ENCODE results near the gene CDON. TPM values are rescaled to one million over a fixed set of nuclear protein-coding genes. Genes with fewer than 3 reads are reported as not detected.

Gene CDON
- total RNA-seq, 3 donors from 2014 or later (not counting 1 experiment from before 2014, with no cell fraction given): 0.25 to 0.38 TPM; not detected in 1

DNA sequence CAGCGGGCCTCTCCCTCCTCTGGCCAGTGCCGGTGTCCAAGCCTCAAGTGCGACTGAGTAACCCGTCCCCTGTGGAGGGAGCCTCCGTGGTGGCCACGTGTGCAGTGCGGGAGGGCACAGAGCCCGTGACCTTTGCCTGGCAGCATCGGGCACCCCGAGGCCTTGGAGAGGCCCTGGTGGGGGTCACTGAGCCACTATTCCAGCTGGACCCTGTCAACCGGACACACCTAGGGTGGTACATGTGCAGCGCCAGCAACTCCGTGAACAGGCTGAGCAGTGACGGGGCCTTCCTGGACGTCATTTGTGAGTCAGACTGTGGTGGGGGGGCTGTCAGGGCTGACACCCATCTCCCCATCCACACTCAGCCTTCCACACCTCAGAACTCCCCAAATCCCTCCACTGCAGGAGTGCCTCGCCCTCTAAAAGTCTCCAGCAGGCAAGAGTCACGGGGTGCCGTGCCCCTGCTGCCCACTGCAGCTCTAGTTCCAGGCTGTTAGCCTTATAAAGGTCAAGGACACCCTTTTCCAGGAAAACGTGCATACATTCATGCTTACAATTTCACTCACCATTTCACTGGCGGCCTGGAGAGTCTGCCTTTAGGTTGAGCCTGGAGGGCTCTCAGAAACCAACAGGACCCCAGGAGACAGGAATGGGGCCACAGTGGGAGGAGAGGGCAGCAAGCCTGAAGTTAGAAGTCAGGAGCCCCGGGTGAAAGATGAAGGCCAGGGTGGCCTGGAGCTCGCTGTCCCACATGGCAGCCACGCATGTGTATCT lies 114.2 kb downstream of the CDON start:
- TF ChIP-seq, protein P1, sequence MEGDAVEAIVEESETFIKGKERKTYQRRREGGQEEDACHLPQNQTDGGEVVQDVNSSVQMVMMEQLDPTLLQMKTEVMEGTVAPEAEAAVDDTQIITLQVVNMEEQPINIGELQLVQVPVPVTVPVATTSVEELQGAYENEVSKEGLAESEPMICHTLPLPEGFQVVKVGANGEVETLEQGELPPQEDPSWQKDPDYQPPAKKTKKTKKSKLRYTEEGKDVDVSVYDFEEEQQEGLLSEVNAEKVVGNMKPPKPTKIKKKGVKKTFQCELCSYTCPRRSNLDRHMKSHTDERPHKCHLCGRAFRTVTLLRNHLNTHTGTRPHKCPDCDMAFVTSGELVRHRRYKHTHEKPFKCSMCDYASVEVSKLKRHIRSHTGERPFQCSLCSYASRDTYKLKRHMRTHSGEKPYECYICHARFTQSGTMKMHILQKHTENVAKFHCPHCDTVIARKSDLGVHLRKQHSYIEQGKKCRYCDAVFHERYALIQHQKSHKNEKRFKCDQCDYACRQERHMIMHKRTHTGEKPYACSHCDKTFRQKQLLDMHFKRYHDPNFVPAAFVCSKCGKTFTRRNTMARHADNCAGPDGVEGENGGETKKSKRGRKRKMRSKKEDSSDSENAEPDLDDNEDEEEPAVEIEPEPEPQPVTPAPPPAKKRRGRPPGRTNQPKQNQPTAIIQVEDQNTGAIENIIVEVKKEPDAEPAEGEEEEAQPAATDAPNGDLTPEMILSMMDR (IDR thresholded peaks at IDR 0.05): no peak
- no peaks in the 10 kb centered on the region for H3K9me3 Mint-ChIP-seq
- ATAC-seq: no peak

DNA sequence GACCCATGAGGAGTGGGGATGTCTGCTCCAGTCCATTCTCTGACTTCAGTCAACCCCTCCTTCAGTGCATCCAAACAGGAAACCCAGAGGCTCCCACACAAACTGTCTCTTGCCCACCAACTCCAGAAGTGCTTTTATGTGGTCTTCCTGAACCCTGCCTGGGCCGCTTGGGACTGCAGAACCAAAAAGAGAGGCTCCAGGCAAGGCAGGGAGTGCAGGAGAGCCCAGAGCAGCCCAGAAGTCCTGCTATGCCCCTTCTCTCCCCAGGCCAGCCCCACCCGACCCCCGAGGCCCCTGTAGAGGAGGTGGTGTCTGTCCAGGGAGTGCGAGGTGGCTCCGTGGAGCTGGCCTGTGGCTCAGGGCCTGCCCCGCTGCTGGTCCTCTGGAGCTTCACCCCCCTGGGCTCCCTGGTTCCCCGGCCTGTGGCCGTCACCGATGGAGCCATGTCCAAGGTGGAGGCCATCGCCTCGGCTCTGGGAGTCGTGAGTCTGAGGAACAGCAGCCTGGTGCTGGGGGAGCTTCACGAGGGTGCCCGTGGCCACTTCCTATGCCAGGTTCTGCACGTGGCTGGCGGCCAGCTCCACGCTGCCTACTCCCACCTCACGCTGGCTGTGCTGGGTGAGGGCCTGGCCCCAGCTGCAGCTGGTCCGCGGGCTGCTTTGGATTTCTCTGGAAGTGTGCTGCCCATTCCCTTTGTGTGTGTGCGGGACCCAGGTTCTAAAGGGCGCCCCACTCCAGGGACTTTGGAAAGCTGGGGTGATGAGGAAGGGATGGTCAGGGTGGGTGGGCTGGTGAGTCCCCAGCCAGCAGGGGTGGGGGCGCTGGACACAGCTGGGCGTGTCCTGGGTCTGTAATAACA lies 115.0 kb downstream of the CDON start:
- Histone ChIP-seq H3K4me3 (ENCODE audit: low read length) (no peak overlapping the region), H3K27me3 (ENCODE audit: control insufficient read depth, insufficient read depth, low read length) (no peaks in the 10 kb centered on the region), H3K36me3 (ENCODE audit: control insufficient read depth, insufficient read depth, low read length) (no peaks in the 10 kb centered on the region), H3K27ac (ENCODE audit: low read length) (no peak overlapping the region), H3K9me3 (ENCODE audit: control insufficient read depth, insufficient read depth, low read length) (no peaks in the 10 kb centered on the region), H3K4me1 (ENCODE audit: control insufficient read depth, insufficient read depth, low read length) (no peaks in the 10 kb centered on the region)
- no peak overlapping the region for H3K27ac Mint-ChIP-seq
- no peak for ATAC-seq
- intact Hi-C loops (cut with micrococcal nuclease): no loop called here
- no peaks in the 10 kb centered on the region for H3K36me3 Mint-ChIP-seq
- no peak for DNase-seq
- TF ChIP-seq, protein P1 (IDR thresholded peaks at IDR 0.05): no peak
- 79% methylated on average over 23 of the region's 24 CpGs for WGBS (ENCODE audit: insufficient coverage)
- H3K9me3 Mint-ChIP-seq: no peaks in the 10 kb centered on the region
- H3K4me1 Mint-ChIP-seq: no peaks in the 10 kb centered on the region
- H3K4me3 Mint-ChIP-seq: no peak overlapping the region
- H3K27me3 Mint-ChIP-seq (ENCODE audit: low read depth in 2 of 2): peaks cover 8 to 17% of the 10 kb centered on the region in 2 donors

More for the DNA sequence above, 114.2 kb downstream of the CDON start:
- H3K27me3 ChIP-seq (ENCODE audit: control insufficient read depth, insufficient read depth, low read length): no peaks in the 10 kb centered on the region
- H3K27me3 Mint-ChIP-seq (ENCODE audit: low read depth in 2 of 2): peaks cover 8 to 17% of the 10 kb centered on the region in 2 donors
- H3K4me3 ChIP-seq (ENCODE audit: low read length): no peak overlapping the region
- H3K4me1 ChIP-seq (ENCODE audit: control insufficient read depth, insufficient read depth, low read length): no peaks in the 10 kb centered on the region
- H3K27ac Mint-ChIP-seq: no peak overlapping the region
- no peaks in the 10 kb centered on the region for H3K9me3 ChIP-seq (ENCODE audit: control insufficient read depth, insufficient read depth, low read length)
- no peaks in the 10 kb centered on the region for H3K36me3 ChIP-seq (ENCODE audit: control insufficient read depth, insufficient read depth, low read length)
- H3K36me3 Mint-ChIP-seq: no peaks in the 10 kb centered on the region
- intact Hi-C loops (cut with micrococcal nuclease): no loop called here
- DNase-seq: no peak
- no peak overlapping the region for H3K27ac ChIP-seq (ENCODE audit: low read length)
- no peaks in the 10 kb centered on the region for H3K4me1 Mint-ChIP-seq
- H3K4me3 Mint-ChIP-seq: no peak overlapping the region
- 79% methylated on average over 23 of the region's 23 CpGs for WGBS (ENCODE audit: insufficient coverage)

DNA sequence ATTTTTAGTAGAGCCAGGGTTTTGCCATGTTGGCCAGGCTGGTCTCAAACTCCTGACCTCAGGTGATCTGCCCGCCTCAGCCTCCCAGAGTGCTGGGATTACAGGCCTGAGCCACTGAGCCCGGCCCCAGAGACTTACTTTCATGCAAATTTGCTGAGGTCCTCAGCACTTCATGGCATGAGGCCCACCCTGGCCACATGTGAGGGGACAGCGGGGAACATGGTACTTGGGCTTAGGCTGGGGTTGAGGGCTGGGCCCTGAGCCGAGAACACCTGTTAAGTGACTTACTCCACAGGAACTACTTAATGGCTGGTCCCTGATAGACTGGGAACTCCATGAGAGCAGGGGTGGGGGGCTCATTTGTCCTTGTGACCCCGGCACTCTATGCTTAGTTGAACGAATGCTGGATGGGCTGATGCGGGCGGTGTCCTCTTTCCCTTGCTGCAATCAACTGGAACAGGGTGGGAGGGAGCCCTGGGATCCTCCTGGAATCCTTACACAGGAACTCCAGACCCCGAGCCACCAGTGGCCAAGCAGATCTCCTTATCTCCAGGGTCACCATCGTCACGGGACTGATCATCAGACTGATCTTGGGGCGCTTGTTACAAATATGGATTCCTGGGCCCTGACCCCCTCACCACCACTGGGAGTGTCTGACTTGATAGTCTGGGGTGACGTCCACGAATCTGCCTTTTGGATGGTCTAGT lies 115.8 kb downstream of the CDON start:
- Histone ChIP-seq H3K4me1 (ENCODE audit: control insufficient read depth, insufficient read depth, low read length) (no peaks in the 10 kb centered on the region), H3K36me3 (ENCODE audit: control insufficient read depth, insufficient read depth, low read length) (no peaks in the 10 kb centered on the region), H3K4me3 (ENCODE audit: low read length) (no peak overlapping the region), H3K27me3 (ENCODE audit: control insufficient read depth, insufficient read depth, low read length) (no peaks in the 10 kb centered on the region), H3K27ac (ENCODE audit: low read length) (no peak overlapping the region), H3K9me3 (ENCODE audit: control insufficient read depth, insufficient read depth, low read length) (no peaks in the 10 kb centered on the region)
- intact Hi-C loops (cut with micrococcal nuclease): no loop called here
- Mint-ChIP-seq H3K27ac (no peak overlapping the region), H3K27me3 (ENCODE audit: low read depth in 2 of 2) (peaks cover 12 to 17% of the 10 kb centered on the region in 2 donors), H3K9me3 (no peaks in the 10 kb centered on the region), H3K4me1 (peaks cover 5% of the 10 kb centered on the region in 2 donors), H3K4me3 (no peak overlapping the region), H3K36me3 (no peaks in the 10 kb centered on the region)
- ATAC-seq (no peak), DNase-seq (no peak)
- 86% methylated on average over 14 of the region's 14 CpGs for WGBS (ENCODE audit: insufficient coverage)
- TF ChIP-seq, protein P1 (IDR thresholded peaks at IDR 0.05): no peak

Data from natural killer cell (primary cell).